GM19467 (cell line): Measurements from ENCODE around the gene FBLN1.

Source experiments
- ATAC-seq: cut with Tn5 transposase; IDR thresholded peaks from one replicate; pipeline ENCODE4 v1.9.1; 2021; ENCODE audit warnings: mild to moderate bottlenecking, moderate library complexity; ENCODE audit not compliant: unreplicated experiment

FBLN1 gene

GRCh38 chr22:45563362-45564040 is 60.8 kb downstream of the FBLN1 start:
- no peak for ATAC-seq

- ATAC-seq: no peak
Measured at GRCh38 chr22:45564349-45565030, 61.8 kb downstream of the FBLN1 start.

- ATAC-seq: no peak
Measured at GRCh38 chr22:45565171-45565570, 62.5 kb downstream of the FBLN1 start.

GRCh38 chr22:45565973-45566372 is 63.3 kb downstream of the FBLN1 start:
- no peak for ATAC-seq

GRCh38 chr22:45568213-45568612 is 65.5 kb downstream of the FBLN1 start:
- ATAC-seq: no peak

GRCh38 chr22:45571089-45571488 is 68.4 kb downstream of the FBLN1 start:
- no peak for ATAC-seq

- no peak for ATAC-seq
Measured at GRCh38 chr22:45572444-45572843, 69.8 kb downstream of the FBLN1 start.

- ATAC-seq: no peak
Measured at GRCh38 chr22:45574069-45574703, 71.5 kb downstream of the FBLN1 start.

GRCh38 chr22:45575173-45575572 is 72.5 kb downstream of the FBLN1 start:
- no peak for ATAC-seq

GRCh38 chr22:45575607-45576272 is 73.1 kb downstream of the FBLN1 start:
- no peak for ATAC-seq

GRCh38 chr22:45576273-45576625 is 73.6 kb downstream of the FBLN1 start:
- no peak for ATAC-seq

- ATAC-seq: no peak
Measured at GRCh38 chr22:45576730-45577464, 74.2 kb downstream of the FBLN1 start.

GRCh38 chr22:45577746-45578523 is 75.3 kb downstream of the FBLN1 start:
- ATAC-seq: no peak

- ATAC-seq: no peak
Measured at GRCh38 chr22:45578524-45579147, 76.0 kb downstream of the FBLN1 start.

GRCh38 chr22:45579306-45579705 is 76.6 kb downstream of the FBLN1 start:
- ATAC-seq: no peak

- ATAC-seq: no peak
Measured at GRCh38 chr22:45579806-45580725, 77.4 kb downstream of the FBLN1 start.

GRCh38 chr22:45580726-45581381 is 78.2 kb downstream of the FBLN1 start:
- ATAC-seq: no peak

- no peak for ATAC-seq
Measured at GRCh38 chr22:45581549-45582080, 78.9 kb downstream of the FBLN1 start.
